ENCODE results near the gene ACTA1. TPM values are rescaled to one million over a fixed set of nuclear protein-coding genes. Genes with fewer than 3 reads are reported as not detected.

ACTA1 gene
- total RNA-seq, 1 experiment from 2014 or later = not detected

- no peak overlapping the region for H3K4me2 ChIP-seq (ENCODE audit: low read length)
- H3K79me2 ChIP-seq (ENCODE audit: insufficient read depth, low read length) = no peaks in the 10 kb centered on the region
- H2AFZ ChIP-seq (ENCODE audit: low read depth, low read length, poor library complexity, severe bottlenecking) = no peak overlapping the region
- BruUV-seq (replicated peaks) = no TSS peak
- H3K27me3 ChIP-seq (ENCODE audit: insufficient read depth, low read length) = no peaks in the 10 kb centered on the region
- H3K36me3 ChIP-seq (ENCODE audit: control insufficient read depth in 1 of 2, insufficient read depth in 2 of 2, low read length in 2 of 2) = no peaks in the 10 kb centered on the region
- H3K27ac ChIP-seq (ENCODE audit: low read depth, low read length) = no peak overlapping the region
- CTCF ChIA-PET = no interaction called here
- DNase-seq (ENCODE audit: low read depth, low spot score) (no peak), ATAC-seq (no peak; the same call in 1 of the 2 replicates)
- no peaks in the 10 kb centered on the region for H3K9me3 ChIP-seq (ENCODE audit: control insufficient read depth in 1 of 2, insufficient read depth in 1 of 2, low read depth in 1 of 2, low read length in 2 of 2)
- H3K9ac ChIP-seq (ENCODE audit: low read length) = no peak overlapping the region
- H4K20me1 ChIP-seq (ENCODE audit: insufficient read depth) = no peaks in the 10 kb centered on the region
- RAD21 ChIA-PET (ENCODE audit: low non-redundant PET in 1 of 2, low total read pairs in 2 of 2, uncharacterized antibody in 2 of 2, unreplicated experiment in 2 of 2) = no interaction called here
- H3K4me1 ChIP-seq (ENCODE audit: control insufficient read depth in 1 of 2, insufficient read depth in 2 of 2, low read length in 2 of 2) = peaks cover 7 to 22% of the 10 kb centered on the region in 2 experiments
- POLR2A ChIA-PET = no interaction called here
- TF ChIP-seq FOSL1 (IDR thresholded peaks at IDR 0.05; ENCODE audit: low read depth) (no peak), POLR2A (IDR thresholded peaks at IDR 0.05; ENCODE audit: borderline replicate concordance, extremely low read depth, insufficient read depth, insufficient read length) (no peak), EZH2phosphoT487 (IDR thresholded peaks at IDR 0.05; ENCODE audit: borderline replicate concordance) (no peak), CBX3 (IDR thresholded peaks at IDR 0.05; ENCODE audit: low read depth) (no peak), SIN3A (IDR thresholded peaks at IDR 0.05; ENCODE audit: low read depth) (no peak), TCF7L2 (IDR thresholded peaks at IDR 0.05; ENCODE audit: borderline replicate concordance, extremely low read depth, insufficient read depth, insufficient read length) (no peak), SP1 (IDR thresholded peaks at IDR 0.05; ENCODE audit: low read depth) (no peak), POLR2AphosphoS5 (IDR thresholded peaks at IDR 0.05; ENCODE audit: low read depth, low read length) (no peak)
- TF ChIP-seq, protein P1, sequence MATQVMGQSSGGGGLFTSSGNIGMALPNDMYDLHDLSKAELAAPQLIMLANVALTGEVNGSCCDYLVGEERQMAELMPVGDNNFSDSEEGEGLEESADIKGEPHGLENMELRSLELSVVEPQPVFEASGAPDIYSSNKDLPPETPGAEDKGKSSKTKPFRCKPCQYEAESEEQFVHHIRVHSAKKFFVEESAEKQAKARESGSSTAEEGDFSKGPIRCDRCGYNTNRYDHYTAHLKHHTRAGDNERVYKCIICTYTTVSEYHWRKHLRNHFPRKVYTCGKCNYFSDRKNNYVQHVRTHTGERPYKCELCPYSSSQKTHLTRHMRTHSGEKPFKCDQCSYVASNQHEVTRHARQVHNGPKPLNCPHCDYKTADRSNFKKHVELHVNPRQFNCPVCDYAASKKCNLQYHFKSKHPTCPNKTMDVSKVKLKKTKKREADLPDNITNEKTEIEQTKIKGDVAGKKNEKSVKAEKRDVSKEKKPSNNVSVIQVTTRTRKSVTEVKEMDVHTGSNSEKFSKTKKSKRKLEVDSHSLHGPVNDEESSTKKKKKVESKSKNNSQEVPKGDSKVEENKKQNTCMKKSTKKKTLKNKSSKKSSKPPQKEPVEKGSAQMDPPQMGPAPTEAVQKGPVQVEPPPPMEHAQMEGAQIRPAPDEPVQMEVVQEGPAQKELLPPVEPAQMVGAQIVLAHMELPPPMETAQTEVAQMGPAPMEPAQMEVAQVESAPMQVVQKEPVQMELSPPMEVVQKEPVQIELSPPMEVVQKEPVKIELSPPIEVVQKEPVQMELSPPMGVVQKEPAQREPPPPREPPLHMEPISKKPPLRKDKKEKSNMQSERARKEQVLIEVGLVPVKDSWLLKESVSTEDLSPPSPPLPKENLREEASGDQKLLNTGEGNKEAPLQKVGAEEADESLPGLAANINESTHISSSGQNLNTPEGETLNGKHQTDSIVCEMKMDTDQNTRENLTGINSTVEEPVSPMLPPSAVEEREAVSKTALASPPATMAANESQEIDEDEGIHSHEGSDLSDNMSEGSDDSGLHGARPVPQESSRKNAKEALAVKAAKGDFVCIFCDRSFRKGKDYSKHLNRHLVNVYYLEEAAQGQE (IDR thresholded peaks at IDR 0.05; ENCODE audit: low read depth) = no peak
- no peaks in the 10 kb centered on the region for H3K9me2 ChIP-seq (ENCODE audit: insufficient read depth)
- intact Hi-C loops (cut with micrococcal nuclease) = no loop called here
- H3K4me3 ChIP-seq (replicated peaks in 1 of 2; ENCODE audit: low read depth in 1 of 2, low read length in 2 of 2) = no peak overlapping the region
Measured at GRCh38 chr1:229408458-229409037, 25.3 kb downstream of the ACTA1 start.

Data from HCT116 (cell line).